HG02981 (cell line): ENCODE data around the gene TGOLN2.
"Not testable (repeated sequence)": the region's sequence is repeated elsewhere in the genome, so short reads cannot be mapped to it uniquely, and the experiment has no call there.

Source experiments
- ATAC-seq: cut with Tn5 transposase; IDR thresholded peaks from one replicate; pipeline ENCODE4 v1.9.1; 2021; ENCODE audit warnings: mild to moderate bottlenecking, moderate library complexity; ENCODE audit not compliant: unreplicated experiment

TGOLN2 gene

GRCh38 chr2:85340034-85340892 is 12.5 kb upstream of the TGOLN2 start:
- ATAC-seq, result no peak

GRCh38 chr2:85334928-85335327 is 7.1 kb upstream of the TGOLN2 start:
- ATAC-seq, result no peak

GRCh38 chr2:85333877-85334276 is 6.1 kb upstream of the TGOLN2 start:
- not testable (repeated sequence) for ATAC-seq

- ATAC-seq, result no peak
Measured at GRCh38 chr2:85330839-85331636, 3.2 kb upstream of the TGOLN2 start.

- not testable (repeated sequence) for ATAC-seq
Measured at GRCh38 chr2:85329701-85330100, 1.9 kb upstream of the TGOLN2 start.

GRCh38 chr2:85329181-85329651 is 1.4 kb upstream of the TGOLN2 start:
- ATAC-seq, result no peak

GRCh38 chr2:85327160-85327821 is 498 bp downstream of the TGOLN2 start:
- no peak for ATAC-seq

GRCh38 chr2:85326406-85327159 is 1.2 kb downstream of the TGOLN2 start:
- ATAC-seq, result peak; percentile 33

- ATAC-seq, result no peak
Measured at GRCh38 chr2:85325466-85325811, 2.4 kb downstream of the TGOLN2 start.

GRCh38 chr2:85324639-85325465 is 2.9 kb downstream of the TGOLN2 start:
- no peak for ATAC-seq

- ATAC-seq, result not testable (repeated sequence)
Measured at GRCh38 chr2:85323988-85324367, 3.8 kb downstream of the TGOLN2 start.

GRCh38 chr2:85323351-85323987 is 4.3 kb downstream of the TGOLN2 start:
- no peak for ATAC-seq

GRCh38 chr2:85319796-85320195 is 8.0 kb downstream of the TGOLN2 start:
- no peak for ATAC-seq

GRCh38 chr2:85318222-85319074 is 9.3 kb downstream of the TGOLN2 start:
- no peak for ATAC-seq

GRCh38 chr2:85315921-85316320 is 11.9 kb downstream of the TGOLN2 start:
- not testable (repeated sequence) for ATAC-seq

GRCh38 chr2:85314884-85315242 is 12.9 kb downstream of the TGOLN2 start:
- no peak for ATAC-seq

GRCh38 chr2:85312404-85312803 is 15.4 kb downstream of the TGOLN2 start:
- no peak for ATAC-seq

- no peak for ATAC-seq
Measured at GRCh38 chr2:85310330-85310729, 17.5 kb downstream of the TGOLN2 start.
